D721Med (cell line): Measurements from ENCODE around the gene POMGNT2.

ENCODE experiments used
- DNase-seq: peaks from one replicate; pipeline ENCODE4 v3.0.0; 2011; ENCODE audit warnings: low spot score; ENCODE audit not compliant: insufficient read length
- FAIRE-seq: peaks from 2 replicates; lab custom pipeline; 2011; peaks lifted over from hg19 to GRCh38; lab: Jason Lieb, UNC
- CTCF ChIP-seq: IDR thresholded peaks from 2 replicates; pipeline ENCODE4 v1.5.1; 2012; ENCODE audit warnings: mild to moderate bottlenecking, control low read depth; ENCODE audit not compliant: insufficient read depth; ENCODE audit errors: missing control alignments

Gene POMGNT2

GRCh38 chr3:43094381-43094780 is 11.5 kb downstream of the POMGNT2 start:
- FAIRE-seq (no peak), DNase-seq (no peak)
- TF ChIP-seq CTCF = no peak

- TF ChIP-seq CTCF = no peak
- DNase-seq (no peak), FAIRE-seq (peak; percentile 97)
Observed at GRCh38 chr3:43093974-43094373, 11.9 kb downstream of the POMGNT2 start.

- peak; percentile 61 for FAIRE-seq
Observed at GRCh38 chr3:43093006-43093405, 12.9 kb downstream of the POMGNT2 start.

GRCh38 chr3:43091481-43091880 is 14.4 kb downstream of the POMGNT2 start:
- no peak for TF ChIP-seq CTCF
- no peak for DNase-seq
- peak; percentile 89 for FAIRE-seq

More at GRCh38 chr3:43093006-43093405, 12.9 kb downstream of the POMGNT2 start:
- no peak for TF ChIP-seq CTCF
- no peak for DNase-seq

GRCh38 chr3:43090238-43090637 is 15.6 kb downstream of the POMGNT2 start:
- no peak for TF ChIP-seq CTCF
- DNase-seq (no peak), FAIRE-seq (no peak)

- DNase-seq = no peak
- TF ChIP-seq CTCF = no peak
- no peak for FAIRE-seq
Observed at GRCh38 chr3:43089081-43089480, 16.8 kb downstream of the POMGNT2 start.

- FAIRE-seq (no peak), DNase-seq (no peak)
- TF ChIP-seq CTCF = no peak
Observed at GRCh38 chr3:43087249-43087776, 18.6 kb downstream of the POMGNT2 start.
